K562 (cell line): ENCODE data around the gene ACRV1. TPM values are rescaled to one million over a fixed set of nuclear protein-coding genes. Genes with fewer than 3 reads are reported as not detected.

Experiments used
- ATAC-seq: fragments of 200-7000 bp; cut with Tn5 transposase; 3 replicates; pipeline ENCODE4 v1.9.1; 2020; ENCODE audit warnings: moderate library complexity
- BruUV-seq: library from RNA; stranded (reverse); fragments of 400-500 nt; replicated peaks from 2 replicates; lab custom pipeline; 2021; lab: Mats Ljungman, UMichigan
- CTCF ChIA-PET: fragments of 300-600 bp; formaldehyde crosslinking; extraction: SDS; loops from one replicate; lab custom pipeline; 2021; ENCODE audit warnings: low intra/inter-chr PET ratio; lab: Yijun Ruan, JAX
- POLR2A ChIA-PET: fragments of 300-600, 350-650 bp; sonication (Branson Sonifier 250); formaldehyde crosslinking; extraction: SDS; loops from one replicate; lab custom pipeline; 2021; ENCODE audit warnings: antibody characterized with exemption, inconsistent platforms; lab: Yijun Ruan, JAX
- DNase-seq, 4 experiments: peaks; one replicate each; pipeline versions ENCODE4 v3.0.0 to v3.0.0-alpha.2; 2011 to 2018; ENCODE audit warnings: low spot score in 3 of 4, mixed read lengths in 3 of 4; ENCODE audit errors: extremely low read depth in 1 of 4
- FAIRE-seq: peaks from 2 replicates; lab custom pipeline; 2011; peaks lifted over from hg19 to GRCh38; lab: Jason Lieb, UNC
- H2AFZ ChIP-seq: 2 replicates; pipeline ENCODE4 v1.6.0; 2011; ENCODE audit warnings: low read depth, low read length, control low read depth, inconsistent platforms
- H3K27ac ChIP-seq: fragments of 200-600 bp; 3 replicates; pipeline ENCODE4 v1.8.0; 2011; ENCODE audit warnings: low read depth, mild to moderate bottlenecking, control low read depth, inconsistent platforms, low read length, moderate library complexity, mixed read lengths; ENCODE audit errors: extremely low read depth
- H3K27me3 ChIP-seq, 2 experiments: fragments of 300-600 bp in 1 of 2; 2 replicates in 1 of 2; 3 replicates in 1 of 2; pipeline versions ENCODE4 v1.6.0 to v1.8.0; 2011; ENCODE audit warnings: inconsistent platforms in 2 of 2, low read length in 2 of 2, mild to moderate bottlenecking in 1 of 2, mixed read lengths in 1 of 2, moderate library complexity in 1 of 2; ENCODE audit not compliant: control insufficient read depth in 2 of 2, insufficient read depth in 2 of 2
- H3K36me3 ChIP-seq: fragments of 300-600 bp; 3 replicates; pipeline ENCODE4 v1.8.0; 2011; ENCODE audit warnings: mild to moderate bottlenecking, low read length, inconsistent platforms; ENCODE audit not compliant: control insufficient read depth, insufficient read depth
- H3K4me1 ChIP-seq, 2 experiments: fragments of 200-600 bp in 1 of 2; replicated peaks in 1 of 2; 2 replicates in 1 of 2; 3 replicates in 1 of 2; pipeline versions ENCODE4 v1.5.1 to v1.8.0; 2011; ENCODE audit warnings: inconsistent platforms in 2 of 2, low read length in 2 of 2, mild to moderate bottlenecking in 1 of 2, mixed read lengths in 1 of 2, moderate library complexity in 1 of 2; ENCODE audit not compliant: control insufficient read depth in 2 of 2, insufficient read depth in 2 of 2
- H3K4me2 ChIP-seq: 2 replicates; pipeline ENCODE4 v1.6.1; 2011; ENCODE audit warnings: low read length, control low read depth, inconsistent platforms, mixed read lengths; ENCODE audit not compliant: insufficient read depth
- H3K4me3 ChIP-seq: fragments of 200-600 bp; sonication (generic), shearing (Covaris generic); 2 replicates; pipeline ENCODE4 v1.5.1; 2016; ENCODE audit warnings: control low read depth, inconsistent platforms
- H3K79me2 ChIP-seq: fragments of 200-600 bp; 3 replicates; pipeline ENCODE4 v1.8.0; 2011; ENCODE audit warnings: low read length, inconsistent platforms; ENCODE audit not compliant: control insufficient read depth, insufficient read depth
- H3K9ac ChIP-seq, 2 experiments: 2 replicates each; pipeline versions ENCODE4 v1.6.0 to v1.6.1; 2011; ENCODE audit warnings: low read depth in 2 of 2, low read length in 2 of 2, control low read depth in 1 of 2, inconsistent platforms in 1 of 2, mild to moderate bottlenecking in 1 of 2, mixed read lengths in 1 of 2; ENCODE audit not compliant: insufficient read depth in 1 of 2
- H3K9me1 ChIP-seq: one replicate; pipeline ENCODE4 v1.6.0; 2011; ENCODE audit warnings: inconsistent platforms, mild to moderate bottlenecking, low read length, moderate library complexity; ENCODE audit not compliant: control insufficient read depth, insufficient read depth
- H3K9me3 ChIP-seq: replicated peaks from 2 replicates; pipeline ENCODE4 v1.5.1; 2011; ENCODE audit warnings: low read depth, low read length, inconsistent platforms; ENCODE audit not compliant: control insufficient read depth, insufficient read depth
- H4K20me1 ChIP-seq: replicated peaks from 2 replicates; pipeline ENCODE4 v1.6.1; 2011; ENCODE audit warnings: low read length, inconsistent platforms, mixed read lengths; ENCODE audit not compliant: control insufficient read depth, insufficient read depth
- ARID1B ChIP-seq: fragments of 450-650 bp; IDR thresholded peaks from 2 replicates; pipeline ENCODE4 v1.6.1; 2016; ENCODE audit warnings: antibody characterized with exemption, mild to moderate bottlenecking, inconsistent platforms
- ELF1 ChIP-seq: fragments of 200-800 bp; sonication (Bioruptor generic); IDR thresholded peaks from 2 replicates; pipeline ENCODE4 v1.6.1; 2016; ENCODE audit warnings: missing genetic modification characterization, missing compliant biosample characterization
- ETS1 ChIP-seq: conservative IDR thresholded peaks from 2 replicates; pipeline ENCODE4 v1.6.1; 2011; ENCODE audit warnings: low read depth, mild to moderate bottlenecking, low read length; ENCODE audit not compliant: control insufficient read depth
- FOXA1 ChIP-seq: fragments of 450-650 bp; IDR thresholded peaks from 2 replicates; pipeline ENCODE4 v1.6.1; 2016; ENCODE audit warnings: mild to moderate bottlenecking, borderline replicate concordance
- MIER1 ChIP-seq: fragments of 450-650 bp; IDR thresholded peaks from 2 replicates; pipeline ENCODE4 v1.6.1; 2016; ENCODE audit warnings: antibody characterized with exemption, mild to moderate bottlenecking, low read depth
- NFE2 ChIP-seq: IDR thresholded peaks from 2 replicates; pipeline ENCODE4 v1.6.1; 2014; ENCODE audit warnings: antibody characterized with exemption, low read depth
- PTRF ChIP-seq: fragments of 450-650 bp; IDR thresholded peaks from 2 replicates; pipeline ENCODE4 v1.6.1; 2016; ENCODE audit warnings: mild to moderate bottlenecking, missing genetic modification characterization, missing compliant biosample characterization
- RFX1 ChIP-seq: fragments of 450-650 bp; IDR thresholded peaks from 2 replicates; pipeline ENCODE4 v1.6.1; 2016; ENCODE audit warnings: mild to moderate bottlenecking, moderate library complexity
- TBP ChIP-seq: optimal IDR thresholded peaks from 2 replicates; pipeline ENCODE3; 2011; ENCODE audit warnings: low read depth, low read length, improper control_type of control experiment
- U2AF1 ChIP-seq: fragments of 200-400 bp; formaldehyde crosslinking; optimal IDR thresholded peaks from 2 replicates; pipeline ENCODE3; 2017; ENCODE audit warnings: mild to moderate bottlenecking, low read depth, low read length, moderate library complexity
- ZBTB11 ChIP-seq, 3 experiments: fragments of 200-800 bp in 1 of 3; fragments of 250-450 bp in 1 of 3; fragments of 450-650 bp in 1 of 3; sonication (Bioruptor Pico) in 1 of 3; sonication (Bioruptor generic) in 1 of 3; formaldehyde crosslinking in 1 of 3; IDR thresholded peaks; 2 replicates each; pipeline versions ENCODE4 v1.6.1 to v1.8.0; 2016 to 2022; ENCODE audit warnings: mild to moderate bottlenecking in 2 of 3, missing genetic modification characterization in 2 of 3, missing compliant biosample characterization in 1 of 3, moderate library complexity in 1 of 3
- ZNF282 ChIP-seq: sonication (generic); formaldehyde crosslinking; IDR thresholded peaks from 2 replicates; pipeline ENCODE4 v1.8.1; 2023; ENCODE audit warnings: missing genetic modification reagents
- ZNF507 ChIP-seq: conservative IDR thresholded peaks from 2 replicates; pipeline ENCODE4 v1.6.1; 2017; ENCODE audit warnings: missing genetic modification characterization, missing compliant biosample characterization
- ZNF561 ChIP-seq: fragments of 450-650 bp; formaldehyde crosslinking; conservative IDR thresholded peaks from 2 replicates; pipeline ENCODE4 v1.4.0; 2020; ENCODE audit warnings: mild to moderate bottlenecking, moderate library complexity
- ZZZ3 ChIP-seq: fragments of 450-650 bp; IDR thresholded peaks from 2 replicates; pipeline ENCODE4 v1.6.1; 2016; ENCODE audit warnings: antibody characterized with exemption, mild to moderate bottlenecking, moderate library complexity
- WGBS: fragments of 100-300 bp; shearing (Covaris generic); methylation state at CpG from one replicate; pipeline ENCODE4 v1.1.6; 2016; ENCODE audit warnings: low coverage, mixed read lengths; ENCODE audit not compliant: insufficient coverage; ENCODE audit errors: missing lambda C conversion rate; 5-methylcytosine and 5-hydroxymethylcytosine counted together
- in situ Hi-C: fragments of 300-500 bp; cut with MboI; formaldehyde crosslinking; loops from 4 replicates; pipeline ENCODE4 v1.15.0; 2018; ENCODE audit warnings: inconsistent platforms, mixed read lengths
- intact Hi-C: fragments of 100-400 bp; cut with micrococcal nuclease; formaldehyde crosslinking; loops from 2 replicates; pipeline ENCODE4 v1.14.2; 2022
- polyA plus RNA-seq, 8 experiments: library from polyadenylated mRNA; depleted of rRNA in 4 of 8; stranded (reverse) in 5 of 8; unstranded in 3 of 8; fragments of >200 nt; fragmentation: Nextera tagmentation in 2 of 8; fragmentation: Illumina TruSeq in 1 of 8; extraction: Ambion mirVana in 2 of 8; extraction: Trizol in 1 of 8; gene quantifications; 2 replicates each; pipeline versions ENCODE4 v1.2.1 to v1.2.3, GENCODE V29; 2011 to 2014; ENCODE audit warnings: inconsistent platforms in 1 of 8, missing spikeins in 1 of 8
- total RNA-seq, 7 experiments: library from RNA; depleted of rRNA in 6 of 7; stranded (reverse); fragments of >200 nt in 6 of 7; fragmentation: Illumina TruSeq in 2 of 7; extraction: Trizol in 2 of 7; gene quantifications; 2 replicates each; pipeline versions ENCODE4 v1.2.1 to v1.2.3, GENCODE V29; 2011 to 2021; ENCODE audit warnings: low replicate concordance in 1 of 7
- TF ChIP-seq, protein P1 (sequence below): sonication (generic); formaldehyde crosslinking; IDR thresholded peaks from 2 replicates; pipeline ENCODE4 v1.8.0; 2022; ENCODE audit warnings: mild to moderate bottlenecking, low read depth, missing genetic modification reagents

ACRV1 gene
- total and polyA plus RNA-seq, 9 of the 15 experiments (the other 6 are each of a cell fraction or from before 2014, with no cell fraction given): 0.22 to 0.25 TPM; not detected in 7

DNA sequence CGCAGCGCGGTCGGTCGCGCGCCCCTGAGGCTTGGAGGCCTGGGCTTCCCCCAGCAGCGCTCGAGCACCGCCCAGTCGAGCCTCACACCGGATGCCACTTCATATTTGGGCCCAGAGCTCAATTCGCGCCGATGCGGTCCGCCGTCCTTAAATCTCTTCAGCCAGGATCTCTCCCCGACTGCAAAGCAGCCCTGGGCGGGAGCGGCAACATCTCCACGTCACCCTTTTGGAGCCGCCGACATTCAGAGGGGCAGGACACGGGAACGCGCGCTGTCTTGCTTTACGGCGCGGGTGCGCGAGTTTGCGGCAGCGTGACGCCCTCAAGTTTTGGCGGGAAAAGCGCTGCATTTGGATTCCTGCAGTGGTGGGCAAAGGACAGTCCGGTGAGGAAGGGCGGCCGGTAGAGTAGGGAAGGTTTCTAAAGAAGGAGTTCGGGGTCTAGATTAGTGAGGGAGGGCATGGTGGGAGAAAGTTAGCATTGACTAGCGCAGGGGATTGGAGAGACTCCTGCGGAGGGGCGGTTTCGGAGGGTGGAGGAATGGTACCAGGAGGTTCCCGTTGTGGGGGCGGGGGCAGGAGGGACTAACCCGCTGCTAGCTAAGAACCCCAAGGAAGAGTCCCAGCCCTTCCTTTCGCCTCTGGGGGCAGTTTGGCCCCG is 54.9 kb downstream of the ACRV1 start:
- Histone ChIP-seq H3K36me3 (peaks cover 61% of the 10 kb centered on the region), H3K9me1 (no peaks in the 10 kb centered on the region), H2AFZ (peak overlapping the region; percentile 94), H3K4me3 (peak overlapping the region; percentile 80), H3K9ac (peak overlapping the region; percentile 93 to 96), H3K9me3 (no peaks in the 10 kb centered on the region), H3K4me2 (peak overlapping the region; percentile 98), H3K79me2 (peaks cover 50% of the 10 kb centered on the region), H4K20me1 (no peaks in the 10 kb centered on the region), H3K4me1 (peaks cover 9 to 10% of the 10 kb centered on the region in 2 experiments), H3K27me3 (no peaks in the 10 kb centered on the region), H3K27ac (peak overlapping the region; percentile 93)
- ChIA-PET POLR2A (interaction anchor here (0.7 to 3.6 kb wide), 9 partner anchors 8 to 536 kb away, joined by 4 to 13 read pairs (median 6); partner anchors contain the start of genes EI24 and STT3A), CTCF (no interaction called here)
- DNase-seq (peak; percentile 77 to 97 (median 82)), FAIRE-seq (peak; percentile 86), ATAC-seq (peak; percentile 89)
- intact Hi-C loops: loop anchor here (5.0 kb wide), 4 partner anchors 33 to 247 kb away; partner anchors contain the start of gene STT3A
- in situ Hi-C loops: no loop called here
- under 1% methylated on average over 50 of the region's 51 CpGs for WGBS
- no TSS peak for BruUV-seq
- TF ChIP-seq ZNF561 (no peak), RFX1 (no peak), ELF1 (tag) (no peak), ZBTB11 (CRISPR knock-in tag; IDR thresholded peaks at IDR 0.05) (peak in 1 of 3 experiments; percentile 74; a peak in 2 of 6 replicates), U2AF1 (no peak), FOXA1 (no peak), ARID1B (peak; percentile 62), ZZZ3 (peak; percentile 92), PTRF (tag) (no peak), TBP (peak; percentile 96), NFE2 (no peak), ZNF507 (tag) (no peak), MIER1 (peak; percentile 37; the same call in 1 of the 2 replicates), ETS1 (peak; percentile 25), ZNF282 (CRISPR knock-in tag) (no peak)
- TF ChIP-seq, protein P1, sequence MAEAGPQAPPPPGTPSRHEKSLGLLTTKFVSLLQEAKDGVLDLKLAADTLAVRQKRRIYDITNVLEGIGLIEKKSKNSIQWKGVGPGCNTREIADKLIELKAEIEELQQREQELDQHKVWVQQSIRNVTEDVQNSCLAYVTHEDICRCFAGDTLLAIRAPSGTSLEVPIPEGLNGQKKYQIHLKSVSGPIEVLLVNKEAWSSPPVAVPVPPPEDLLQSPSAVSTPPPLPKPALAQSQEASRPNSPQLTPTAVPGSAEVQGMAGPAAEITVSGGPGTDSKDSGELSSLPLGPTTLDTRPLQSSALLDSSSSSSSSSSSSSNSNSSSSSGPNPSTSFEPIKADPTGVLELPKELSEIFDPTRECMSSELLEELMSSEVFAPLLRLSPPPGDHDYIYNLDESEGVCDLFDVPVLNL (CRISPR knock-in tag): peak; percentile 97
